CD14-positive monocyte (primary cell): ENCODE measurements around the gene OR56A1. TPM values are rescaled to one million over a fixed set of nuclear protein-coding genes. Genes with fewer than 3 reads are reported as not detected.

ENCODE experiments used
- DNase-seq, 3 donors: peaks; one replicate each; pipeline ENCODE4 v3.0.0-alpha.2; 2011 to 2022
- H2AFZ ChIP-seq: 2 replicates; pipeline ENCODE4 v1.6.0; 2012; ENCODE audit warnings: mild to moderate bottlenecking, low read depth, low read length, inconsistent platforms; ENCODE audit not compliant: insufficient read depth, poor library complexity, severe bottlenecking
- H3K27ac ChIP-seq, 2 donors: 1 replicate in 1 of 2; 2 replicates in 1 of 2; pipeline ENCODE4 v1.5.1; 2012 to 2013; ENCODE audit warnings: low read length in 2 of 2, control low read depth in 1 of 2, inconsistent platforms in 1 of 2, low read depth in 1 of 2, mild to moderate bottlenecking in 1 of 2
- H3K27me3 ChIP-seq, 2 donors: one replicate each; pipeline versions ENCODE4 v1.6.0 to v1.6.1; 2011 to 2013; ENCODE audit warnings: low read length in 2 of 2; ENCODE audit not compliant: control insufficient read depth in 2 of 2, insufficient read depth in 2 of 2
- H3K36me3 ChIP-seq, 2 donors: replicated peaks in 1 of 2; 1 replicate in 1 of 2; 2 replicates in 1 of 2; pipeline versions ENCODE4 v1.5.1 to v1.6.1; 2012 to 2013; ENCODE audit warnings: low read length in 2 of 2, control low read depth in 1 of 2, inconsistent platforms in 1 of 2, mild to moderate bottlenecking in 1 of 2; ENCODE audit not compliant: insufficient read depth in 2 of 2, control insufficient read depth in 1 of 2
- H3K4me1 ChIP-seq, 2 donors: 1 replicate in 1 of 2; 2 replicates in 1 of 2; pipeline versions ENCODE4 v1.5.1 to v1.6.1; 2012 to 2013; ENCODE audit warnings: low read length in 2 of 2, control low read depth in 1 of 2, inconsistent platforms in 1 of 2, mild to moderate bottlenecking in 1 of 2, moderate library complexity in 1 of 2; ENCODE audit not compliant: insufficient read depth in 2 of 2, control insufficient read depth in 1 of 2
- H3K4me2 ChIP-seq: replicated peaks from 2 replicates; pipeline ENCODE3; 2012; ENCODE audit warnings: low read length, moderate library complexity, mild to moderate bottlenecking; ENCODE audit not compliant: poor library complexity, severe bottlenecking; ENCODE audit errors: extremely low read depth
- H3K4me3 ChIP-seq, 3 experiments: fragments of 200-600 bp in 1 of 3; sonication (generic) in 1 of 3; replicated peaks in 1 of 3; 1 replicate in 2 of 3; 2 replicates in 1 of 3; pipeline ENCODE4 v1.5.1; 2011 to 2013; ENCODE audit warnings: low read length in 3 of 3, mild to moderate bottlenecking in 3 of 3, control low read depth in 2 of 3, low read depth in 2 of 3, inconsistent platforms in 1 of 3, moderate library complexity in 1 of 3
- H3K79me2 ChIP-seq: 2 replicates; pipeline ENCODE4 v1.6.0; 2012; ENCODE audit warnings: mild to moderate bottlenecking, control low read depth, inconsistent platforms, low read length, moderate library complexity; ENCODE audit not compliant: insufficient read depth
- H3K9ac ChIP-seq: 2 replicates; pipeline ENCODE4 v1.6.0; 2017; ENCODE audit warnings: low read length, mild to moderate bottlenecking; ENCODE audit not compliant: insufficient read depth, poor library complexity, severe bottlenecking
- H3K9me3 ChIP-seq, 2 donors: replicated peaks in 1 of 2; 1 replicate in 1 of 2; 2 replicates in 1 of 2; pipeline versions ENCODE4 v1.5.1 to v1.6.1; 2012 to 2013; ENCODE audit warnings: low read length in 2 of 2, control low read depth in 1 of 2; ENCODE audit not compliant: control insufficient read depth in 1 of 2, insufficient read depth in 1 of 2
- H4K20me1 ChIP-seq: 2 replicates; pipeline ENCODE4 v1.6.0; 2012; ENCODE audit warnings: mild to moderate bottlenecking, low read length, control low read depth, moderate library complexity; ENCODE audit not compliant: insufficient read depth
- H3K27ac Mint-ChIP-seq, 7 donors: one replicate each; pipeline ENCODE4 v1.8.0; 2020; ENCODE audit warnings: mild to moderate bottlenecking in 7 of 7, mixed read lengths in 7 of 7, moderate library complexity in 6 of 7, inconsistent platforms in 2 of 7
- H3K27me3 Mint-ChIP-seq, 3 donors: one replicate each; pipeline ENCODE4 v1.8.0; 2021 to 2022; ENCODE audit warnings: low read depth in 3 of 3, mild to moderate bottlenecking in 3 of 3, mixed read lengths in 3 of 3, moderate library complexity in 3 of 3, inconsistent platforms in 1 of 3
- H3K36me3 Mint-ChIP-seq, 2 donors: one replicate each; pipeline ENCODE4 v1.8.0; 2020; ENCODE audit warnings: mixed read lengths in 2 of 2, inconsistent platforms in 1 of 2, mild to moderate bottlenecking in 1 of 2
- H3K4me1 Mint-ChIP-seq: one replicate; pipeline ENCODE4 v1.8.0; 2020; ENCODE audit warnings: mild to moderate bottlenecking, mixed read lengths
- H3K4me3 Mint-ChIP-seq, 2 donors: one replicate each; pipeline ENCODE4 v1.8.0; 2020; ENCODE audit warnings: mild to moderate bottlenecking in 2 of 2, mixed read lengths in 2 of 2, moderate library complexity in 1 of 2
- H3K9me3 Mint-ChIP-seq, 7 donors: one replicate each; pipeline ENCODE4 v1.8.0; 2020 to 2022; ENCODE audit warnings: mixed read lengths in 7 of 7, mild to moderate bottlenecking in 6 of 7, moderate library complexity in 6 of 7, inconsistent platforms in 2 of 7
- CTCF ChIP-seq: fragments of 200-600 bp; IDR thresholded peaks from one replicate; pipeline ENCODE4 v1.8.0; 2022; ENCODE audit warnings: antibody characterized with exemption, mild to moderate bottlenecking
- WGBS: methylation state at CpG from one replicate; pipeline ENCODE4 v1.1.5; 2013; ENCODE audit warnings: missing lambda C conversion rate; ENCODE audit not compliant: insufficient coverage; 5-methylcytosine and 5-hydroxymethylcytosine counted together
- intact Hi-C, 2 donors: fragments of 100-400 bp; cut with micrococcal nuclease; formaldehyde crosslinking; loops; one replicate each; pipeline versions ENCODE4 v1.15.0 to v1.15.1; 2023
- polyA minus RNA-seq: library from RNA; depleted of rRNA, polyadenylated mRNA; stranded (reverse); fragments of >200 nt; gene quantifications from 2 replicates; pipeline ENCODE4 v1.2.3, GENCODE V29; 2012
- polyA plus RNA-seq, 3 donors: library from polyadenylated mRNA; depleted of rRNA in 1 of 3; unstranded in 2 of 3; stranded (reverse) in 1 of 3; fragments of 300-500 nt in 2 of 3; fragments of >200 nt in 1 of 3; fragmentation: Illumina TruSeq in 2 of 3; gene quantifications; 1 replicate in 2 of 3; 2 replicates in 1 of 3; pipeline ENCODE4 v1.2.3, GENCODE V29; 2012 to 2021
- total RNA-seq, 12 experiments: library from RNA in 1 of 12; stranded (reverse) in 1 of 12; fragments of 120-200 nt in 1 of 12; gene quantifications; one replicate each; pipeline ENCODE4 v1.2.4 and lab custom pipeline; 2013 to 2026; ENCODE audit warnings: mixed read lengths in 6 of 12, inconsistent platforms in 1 of 12

The OR56A1 gene, protein sequence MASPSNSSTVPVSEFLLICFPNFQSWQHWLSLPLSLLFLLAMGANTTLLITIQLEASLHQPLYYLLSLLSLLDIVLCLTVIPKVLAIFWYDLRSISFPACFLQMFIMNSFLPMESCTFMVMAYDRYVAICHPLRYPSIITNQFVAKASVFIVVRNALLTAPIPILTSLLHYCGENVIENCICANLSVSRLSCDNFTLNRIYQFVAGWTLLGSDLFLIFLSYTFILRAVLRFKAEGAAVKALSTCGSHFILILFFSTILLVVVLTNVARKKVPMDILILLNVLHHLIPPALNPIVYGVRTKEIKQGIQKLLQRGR
- total RNA-seq (2013) = 0.02 TPM
- polyA plus RNA-seq = under 1 TPM in 1 of 3 donors, not detected in 2; 0.01 TPM
- polyA minus RNA-seq = not detected in 2 replicates
- 0 to 3.3 (median 0.08) reads per million in 11 experiments for total RNA-seq (lab: John Stamatoyannopoulos, UW)

GRCh38 chr11:6030708-6031405, at the start of gene OR56A1:
Gene OR56A1, minus strand, starts transcription at chr11:6030758. Its CDS starts 3,066 bp downstream, at chr11:6027692.
- Mint-ChIP-seq H3K9me3 (no peaks in the 10 kb centered on the region), H3K27ac (no peak within 1 kb of the TSS), H3K4me3 (no peak within 1 kb of the TSS), H3K27me3 (peaks cover 10 to 13% (median 12%) of the 10 kb centered on the region in 3 donors), H3K4me1 (no peaks in the 10 kb centered on the region), H3K36me3 (no peaks in the 10 kb centered on the region)
- intact Hi-C loops = no loop called here
- H3K27me3 ChIP-seq = peaks cover 30 to 33% of the 10 kb centered on the region in 2 donors
- 100% methylated on average over 1 of the region's 1 CpG for WGBS
- no peak within 1 kb of the TSS for H3K4me3 ChIP-seq
- H3K4me2 ChIP-seq = no peak within 1 kb of the TSS
- H3K4me1 ChIP-seq = no peaks in the 10 kb centered on the region
- no peaks in the 10 kb centered on the region for H3K79me2 ChIP-seq
- no peak for DNase-seq
- no peak for TF ChIP-seq CTCF
- no peaks in the 10 kb centered on the region for H4K20me1 ChIP-seq
- no peak within 1 kb of the TSS for H3K9ac ChIP-seq
- H3K36me3 ChIP-seq = no peaks in the 10 kb centered on the region
- no peaks in the 10 kb centered on the region for H3K9me3 ChIP-seq
- H2AFZ ChIP-seq = no peak within 1 kb of the TSS
- H3K27ac ChIP-seq = no peak within 1 kb of the TSS

DNA sequence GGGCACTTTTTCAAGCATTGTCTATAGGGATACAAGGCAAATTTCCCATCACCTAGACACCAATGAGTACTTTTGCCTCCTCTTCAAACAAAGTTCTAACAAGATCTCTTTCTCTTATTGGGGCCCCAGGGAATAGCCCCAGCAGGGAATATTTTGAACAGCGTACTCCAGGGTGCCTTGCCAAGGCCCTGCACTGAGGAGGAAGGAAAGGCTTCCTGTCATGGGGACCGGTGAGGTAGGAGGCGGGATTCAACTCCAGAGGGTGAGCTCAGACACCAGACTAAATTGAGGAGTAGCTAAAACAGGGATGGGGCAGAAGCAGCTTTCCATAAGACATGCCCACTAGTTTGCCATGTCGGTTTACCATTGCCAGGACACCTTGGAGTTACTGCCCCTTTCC, 48.9 kb upstream of the OR56A1 start:
- intact Hi-C loops = no loop called here
- H3K27ac Mint-ChIP-seq = no peak overlapping the region
- Histone ChIP-seq H3K4me3 (no peak overlapping the region), H3K79me2 (no peaks in the 10 kb centered on the region), H2AFZ (no peak overlapping the region), H3K4me2 (no peak overlapping the region), H3K36me3 (no peaks in the 10 kb centered on the region), H4K20me1 (no peaks in the 10 kb centered on the region), H3K9ac (no peak overlapping the region), H3K27me3 (peaks cover 0 to 5% of the 10 kb centered on the region in 2 donors), H3K27ac (no peak overlapping the region), H3K4me1 (no peaks in the 10 kb centered on the region), H3K9me3 (peaks cover 20 to 24% of the 10 kb centered on the region in 2 donors)
- no peak for TF ChIP-seq CTCF
- peaks cover 19 to 51% (median 31%) of the 10 kb centered on the region in 7 donors for H3K9me3 Mint-ChIP-seq
- no peak for DNase-seq
- no peak overlapping the region for H3K4me3 Mint-ChIP-seq
- peaks cover 5 to 22% (median 8%) of the 10 kb centered on the region in 3 donors for H3K27me3 Mint-ChIP-seq
- WGBS = 83% methylated on average over 1 of the region's 4 CpGs
- peaks cover 1 to 4% of the 10 kb centered on the region in 2 donors for H3K36me3 Mint-ChIP-seq
- no peaks in the 10 kb centered on the region for H3K4me1 Mint-ChIP-seq
